SK-N-SH (cell line): ENCODE measurements around the gene NCAPD3. TPM values are rescaled to one million over a fixed set of nuclear protein-coding genes. Genes with fewer than 3 reads are reported as not detected.

Experiments used
- CTCF ChIA-PET: fragments of 300-600, 350-600 bp; formaldehyde crosslinking; extraction: SDS; loops from one replicate; lab custom pipeline; 2021; lab: Yijun Ruan, JAX
- POLR2A ChIA-PET: fragments of 350-600 bp; sonication (Branson Sonifier 250); formaldehyde crosslinking; extraction: SDS; loops from one replicate; lab custom pipeline; 2020; ENCODE audit warnings: antibody characterized with exemption, inconsistent platforms; lab: Yijun Ruan, JAX
- DNase-seq: peaks from one replicate; pipeline ENCODE4 v3.0.0; 2012
- H2AFZ ChIP-seq: fragments of 200-600 bp; sonication (generic); 2 replicates; pipeline ENCODE4 v1.8.1; 2016; ENCODE audit warnings: antibody characterized with exemption, mild to moderate bottlenecking, low read depth
- H3F3A ChIP-seq: fragments of 200-600 bp; sonication (generic); replicated peaks from 2 replicates; pipeline ENCODE3; 2016; ENCODE audit warnings: antibody characterized with exemption, mild to moderate bottlenecking; ENCODE audit not compliant: insufficient read depth
- H3K27ac ChIP-seq, 2 experiments: fragments of 200-500 bp in 1 of 2; fragments of 200-600 bp in 1 of 2; sonication (Bioruptor generic) in 1 of 2; sonication (generic), shearing (Covaris generic) in 1 of 2; 2 replicates each; pipeline versions ENCODE4 v1.5.1 to v1.6.1; 2014 to 2016; ENCODE audit warnings: low read depth in 2 of 2, inconsistent platforms in 1 of 2, low read length in 1 of 2, mild to moderate bottlenecking in 1 of 2, mixed read lengths in 1 of 2
- H3K27me3 ChIP-seq: fragments of 200-600 bp; sonication (generic), shearing (Covaris generic); 2 replicates; pipeline ENCODE4 v1.6.1; 2016; ENCODE audit warnings: mixed run types; ENCODE audit not compliant: insufficient read depth
- H3K36me3 ChIP-seq, 2 experiments: fragments of 200-500 bp in 1 of 2; fragments of 200-600 bp in 1 of 2; sonication (Bioruptor generic) in 1 of 2; sonication (generic) in 1 of 2; replicated peaks in 1 of 2; 2 replicates each; pipeline versions ENCODE3 to v1.5.1; 2014 to 2016; ENCODE audit warnings: low read length in 1 of 2, mild to moderate bottlenecking in 1 of 2; ENCODE audit not compliant: insufficient read depth in 2 of 2, control insufficient read depth in 1 of 2
- H3K4me1 ChIP-seq, 2 experiments: fragments of 200-500 bp in 1 of 2; fragments of 200-600 bp in 1 of 2; sonication (Bioruptor generic) in 1 of 2; sonication (generic), shearing (Covaris generic) in 1 of 2; 2 replicates each; pipeline versions ENCODE4 v1.5.1 to v1.6.1; 2014 to 2016; ENCODE audit warnings: low read depth in 1 of 2, low read length in 1 of 2, mixed run types in 1 of 2; ENCODE audit not compliant: insufficient read depth in 2 of 2, control insufficient read depth in 1 of 2
- H3K4me2 ChIP-seq: fragments of 200-600 bp; sonication (generic), shearing (Covaris generic); 2 replicates; pipeline ENCODE4 v1.6.1; 2017; ENCODE audit warnings: mixed run types
- H3K4me3 ChIP-seq, 2 experiments: fragments of 200-500 bp in 1 of 2; fragments of 200-600 bp in 1 of 2; sonication (Bioruptor generic) in 1 of 2; sonication (generic), shearing (Covaris generic) in 1 of 2; 2 replicates each; pipeline versions ENCODE4 v1.5.1 to v1.8.1; 2014 to 2016; ENCODE audit warnings: low read depth in 2 of 2, inconsistent platforms in 1 of 2, low read length in 1 of 2, mild to moderate bottlenecking in 1 of 2, mixed read lengths in 1 of 2, moderate library complexity in 1 of 2
- H3K79me2 ChIP-seq: fragments of 200-600 bp; sonication (generic); 2 replicates; pipeline ENCODE4 v1.8.1; 2017; ENCODE audit warnings: mild to moderate bottlenecking; ENCODE audit not compliant: insufficient read depth
- H3K9ac ChIP-seq: fragments of 200-600 bp; sonication (generic); 2 replicates; pipeline ENCODE4 v1.6.1; 2017; ENCODE audit warnings: mixed run types
- H3K9me2 ChIP-seq: fragments of 200-600 bp; sonication (generic); 2 replicates; pipeline ENCODE4 v1.6.1; 2017; ENCODE audit warnings: mixed run types
- H3K9me3 ChIP-seq: fragments of 200-600 bp; sonication (generic); 2 replicates; pipeline ENCODE4 v1.6.1; 2017; ENCODE audit warnings: mixed run types, mild to moderate bottlenecking, moderate library complexity
- H4K20me1 ChIP-seq: fragments of 200-600 bp; sonication (generic); 2 replicates; pipeline ENCODE4 v1.6.1; 2017; ENCODE audit warnings: mild to moderate bottlenecking, mixed run types; ENCODE audit not compliant: insufficient read depth
- EP300 ChIP-seq, 2 experiments: IDR thresholded peaks; 2 replicates each; pipeline versions ENCODE4 v1.4.0 to v1.6.1; 2012; ENCODE audit warnings: borderline replicate concordance in 1 of 2, low read depth in 1 of 2, low read length in 1 of 2
- GATA2 ChIP-seq: sonication (generic); formaldehyde crosslinking; IDR thresholded peaks from 2 replicates; pipeline ENCODE4 v1.5.0; 2020; ENCODE audit warnings: mild to moderate bottlenecking, missing genetic modification reagents
- JUND ChIP-seq: IDR thresholded peaks from 2 replicates; pipeline ENCODE4 v1.4.0; 2012
- NRF1 ChIP-seq: IDR thresholded peaks from 2 replicates; pipeline ENCODE4 v1.6.1; 2012; ENCODE audit warnings: low read depth, mild to moderate bottlenecking, low read length
- POLR2AphosphoS5 ChIP-seq: IDR thresholded peaks from 2 replicates; pipeline ENCODE4 v1.6.1; 2012; ENCODE audit warnings: low read depth, low read length
- RAD21 ChIP-seq: IDR thresholded peaks from 2 replicates; pipeline ENCODE4 v1.6.1; 2012; ENCODE audit warnings: mild to moderate bottlenecking, low read length
- RCOR1 ChIP-seq: fragments of 150-350 bp; IDR thresholded peaks from 2 replicates; pipeline ENCODE4 v1.6.1; 2017; ENCODE audit warnings: antibody characterized with exemption, low read length
- SMC3 ChIP-seq: IDR thresholded peaks from 2 replicates; pipeline ENCODE4 v1.6.1; 2012; ENCODE audit warnings: low read depth, low read length, improper control_type of control experiment
- TCF12 ChIP-seq: IDR thresholded peaks from 2 replicates; pipeline ENCODE4 v1.4.0; 2012
- TEAD4 ChIP-seq: IDR thresholded peaks from 2 replicates; pipeline ENCODE4 v1.4.0; 2012; ENCODE audit warnings: mild to moderate bottlenecking, borderline replicate concordance; ENCODE audit not compliant: insufficient read depth
- YY1 ChIP-seq: IDR thresholded peaks from 2 replicates; pipeline ENCODE4 v1.4.0; 2012; ENCODE audit warnings: low read depth, mild to moderate bottlenecking
- WGBS: methylation state at CpG from one replicate; pipeline ENCODE4 v1.1.6; 2017; ENCODE audit warnings: low lambda C conversion rate; 5-methylcytosine and 5-hydroxymethylcytosine counted together
- polyA plus RNA-seq, 3 experiments: library from polyadenylated mRNA; depleted of rRNA; stranded (reverse); fragments of >200 nt; gene quantifications; 2 replicates each; pipeline ENCODE4 v1.2.3, GENCODE V29; 2012
- TF ChIP-seq, protein P1 (sequence below): fragments of 150-350 bp; IDR thresholded peaks from 2 replicates; pipeline ENCODE4 v1.6.1; 2017; ENCODE audit warnings: antibody characterized with exemption, low read length, low read depth, borderline replicate concordance
- TF ChIP-seq, protein P2 (sequence below): IDR thresholded peaks from 2 replicates; pipeline ENCODE4 v1.4.0; 2012; ENCODE audit warnings: low read depth, borderline replicate concordance
- TF ChIP-seq, protein P3 (sequence below): fragments of 150-350 bp; IDR thresholded peaks from 2 replicates; pipeline ENCODE4 v1.6.1; 2016; ENCODE audit warnings: mild to moderate bottlenecking, low read depth, low read length
- TF ChIP-seq, protein P4 (sequence below): fragments of 200-600 bp; sonication (generic); IDR thresholded peaks from 2 replicates; pipeline ENCODE4 v1.6.1; 2017; ENCODE audit warnings: antibody characterized with exemption, mild to moderate bottlenecking, moderate library complexity
- TF ChIP-seq, protein P5 (sequence below): IDR thresholded peaks from 2 replicates; pipeline ENCODE4 v1.4.0; 2012; ENCODE audit warnings: low read depth
- TF ChIP-seq, protein P6 (sequence below): IDR thresholded peaks from 2 replicates; pipeline ENCODE4 v1.4.0; 2012; ENCODE audit warnings: low read depth, borderline replicate concordance

Gene NCAPD3
- polyA plus RNA-seq, 1 of the 3 experiments (the other 2 are of a cell fraction) = 19.5 TPM

DNA sequence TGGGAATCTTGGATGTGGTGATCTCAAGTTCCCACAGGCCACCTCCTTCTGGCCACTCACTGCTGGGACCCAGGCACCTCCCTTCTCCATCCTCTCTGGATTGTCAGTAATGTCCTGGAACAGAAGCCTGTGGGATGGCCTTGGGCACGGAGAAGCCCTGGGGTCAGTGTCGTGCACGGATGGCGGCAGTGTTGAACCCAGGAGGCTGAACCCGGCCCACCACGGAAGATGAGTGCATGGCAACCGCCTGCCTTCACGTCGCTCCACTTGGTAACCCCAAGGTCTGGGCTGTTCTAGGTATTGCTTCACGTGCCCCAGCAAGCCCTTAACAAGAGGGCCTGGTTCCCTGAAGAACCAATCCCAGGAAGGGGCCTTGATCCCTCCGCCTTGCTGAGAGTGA, 22.3 kb upstream of the NCAPD3 start (continued):
- TF ChIP-seq EP300 (IDR thresholded peaks at IDR 0.05; ENCODE audit: borderline replicate concordance in 1 of 2, low read depth in 1 of 2, low read length in 1 of 2) (no peak), YY1 (no peak)

DNA sequence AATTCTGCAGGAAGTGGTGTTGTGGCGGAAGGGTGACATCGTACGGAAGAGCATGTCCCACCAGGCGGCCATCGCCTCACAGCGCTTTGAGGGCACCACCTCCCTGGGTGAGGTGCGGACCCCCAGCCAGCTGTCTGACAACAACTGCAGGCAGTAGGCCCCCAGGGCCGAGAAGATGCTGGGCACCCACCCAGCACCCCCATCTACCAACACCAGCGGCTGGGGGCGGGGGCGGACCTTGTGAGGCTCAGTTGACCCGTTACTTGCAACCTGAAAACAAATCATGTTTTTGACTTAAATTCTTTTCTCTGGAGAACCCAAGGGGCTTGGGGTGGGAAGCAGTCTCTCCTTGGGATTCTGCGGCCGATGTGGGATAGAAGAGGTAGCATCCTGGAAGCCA, 21.7 kb upstream of the NCAPD3 start:
- Histone ChIP-seq H3K36me3 (peaks cover 37 to 93% of the 10 kb centered on the region in 2 experiments), H3F3A (no peaks in the 10 kb centered on the region), H2AFZ (no peak overlapping the region), H3K9me2 (no peaks in the 10 kb centered on the region), H3K4me1 (no peaks in the 10 kb centered on the region; a peak in 1 of 4 replicates), H3K9ac (no peak overlapping the region), H3K27me3 (no peaks in the 10 kb centered on the region), H3K4me2 (no peak overlapping the region), H3K4me3 (no peak overlapping the region), H3K9me3 (no peaks in the 10 kb centered on the region), H4K20me1 (no peaks in the 10 kb centered on the region), H3K27ac (no peak overlapping the region), H3K79me2 (no peaks in the 10 kb centered on the region)
- POLR2A ChIA-PET = no interaction called here
- TF ChIP-seq, protein P1, sequence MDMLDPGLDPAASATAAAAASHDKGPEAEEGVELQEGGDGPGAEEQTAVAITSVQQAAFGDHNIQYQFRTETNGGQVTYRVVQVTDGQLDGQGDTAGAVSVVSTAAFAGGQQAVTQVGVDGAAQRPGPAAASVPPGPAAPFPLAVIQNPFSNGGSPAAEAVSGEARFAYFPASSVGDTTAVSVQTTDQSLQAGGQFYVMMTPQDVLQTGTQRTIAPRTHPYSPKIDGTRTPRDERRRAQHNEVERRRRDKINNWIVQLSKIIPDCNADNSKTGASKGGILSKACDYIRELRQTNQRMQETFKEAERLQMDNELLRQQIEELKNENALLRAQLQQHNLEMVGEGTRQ = no peak
- TF ChIP-seq, protein P2, sequence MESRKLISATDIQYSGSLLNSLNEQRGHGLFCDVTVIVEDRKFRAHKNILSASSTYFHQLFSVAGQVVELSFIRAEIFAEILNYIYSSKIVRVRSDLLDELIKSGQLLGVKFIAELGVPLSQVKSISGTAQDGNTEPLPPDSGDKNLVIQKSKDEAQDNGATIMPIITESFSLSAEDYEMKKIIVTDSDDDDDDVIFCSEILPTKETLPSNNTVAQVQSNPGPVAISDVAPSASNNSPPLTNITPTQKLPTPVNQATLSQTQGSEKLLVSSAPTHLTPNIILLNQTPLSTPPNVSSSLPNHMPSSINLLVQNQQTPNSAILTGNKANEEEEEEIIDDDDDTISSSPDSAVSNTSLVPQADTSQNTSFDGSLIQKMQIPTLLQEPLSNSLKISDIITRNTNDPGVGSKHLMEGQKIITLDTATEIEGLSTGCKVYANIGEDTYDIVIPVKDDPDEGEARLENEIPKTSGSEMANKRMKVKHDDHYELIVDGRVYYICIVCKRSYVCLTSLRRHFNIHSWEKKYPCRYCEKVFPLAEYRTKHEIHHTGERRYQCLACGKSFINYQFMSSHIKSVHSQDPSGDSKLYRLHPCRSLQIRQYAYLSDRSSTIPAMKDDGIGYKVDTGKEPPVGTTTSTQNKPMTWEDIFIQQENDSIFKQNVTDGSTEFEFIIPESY = no peak
- no peak for TF ChIP-seq NRF1
- WGBS = 97% methylated on average over 9 of the region's 14 CpGs
- CTCF ChIA-PET = interaction anchor here (0.7 to 3.2 kb wide), 8 partner anchors 9 to 290 kb away, joined by 3 to 14 read pairs (median 4); partner anchors contain the start of genes ACAD8, NCAPD3, THYN1 and VPS26B
- DNase-seq = no peak

DNA sequence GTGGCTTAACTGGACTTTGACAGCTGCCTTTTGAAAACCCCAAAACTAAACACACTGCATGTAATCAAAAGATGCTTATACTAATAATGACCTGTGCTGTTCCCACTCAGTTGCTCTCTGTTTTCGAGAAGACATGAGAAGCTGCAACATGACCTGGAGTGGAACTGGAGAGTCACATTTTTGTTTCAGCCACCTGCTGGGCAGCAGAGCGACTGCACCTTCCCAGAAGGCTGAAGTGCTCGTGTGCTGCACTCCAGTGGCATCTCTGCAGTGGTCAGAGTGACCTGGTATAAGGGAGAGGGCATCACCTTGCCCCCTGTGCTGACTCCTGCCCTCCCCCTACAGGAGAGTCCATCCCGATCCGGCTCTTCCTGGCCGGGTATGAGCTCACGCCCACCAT, 20.8 kb upstream of the NCAPD3 start:
- POLR2A ChIA-PET = no interaction called here
- DNase-seq = peak; percentile 59

More for the DNA sequence above, 20.8 kb upstream of the NCAPD3 start:
- no peak for TF ChIP-seq GATA2 (CRISPR knock-in tag)
- no peak for TF ChIP-seq EP300 (IDR thresholded peaks at IDR 0.05; ENCODE audit: borderline replicate concordance in 1 of 2, low read depth in 1 of 2, low read length in 1 of 2)
- no peak for TF ChIP-seq RCOR1
- TF ChIP-seq, protein P3, sequence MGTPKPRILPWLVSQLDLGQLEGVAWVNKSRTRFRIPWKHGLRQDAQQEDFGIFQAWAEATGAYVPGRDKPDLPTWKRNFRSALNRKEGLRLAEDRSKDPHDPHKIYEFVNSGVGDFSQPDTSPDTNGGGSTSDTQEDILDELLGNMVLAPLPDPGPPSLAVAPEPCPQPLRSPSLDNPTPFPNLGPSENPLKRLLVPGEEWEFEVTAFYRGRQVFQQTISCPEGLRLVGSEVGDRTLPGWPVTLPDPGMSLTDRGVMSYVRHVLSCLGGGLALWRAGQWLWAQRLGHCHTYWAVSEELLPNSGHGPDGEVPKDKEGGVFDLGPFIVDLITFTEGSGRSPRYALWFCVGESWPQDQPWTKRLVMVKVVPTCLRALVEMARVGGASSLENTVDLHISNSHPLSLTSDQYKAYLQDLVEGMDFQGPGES = no peak
- no peak for TF ChIP-seq POLR2AphosphoS5
- TF ChIP-seq, protein P4, sequence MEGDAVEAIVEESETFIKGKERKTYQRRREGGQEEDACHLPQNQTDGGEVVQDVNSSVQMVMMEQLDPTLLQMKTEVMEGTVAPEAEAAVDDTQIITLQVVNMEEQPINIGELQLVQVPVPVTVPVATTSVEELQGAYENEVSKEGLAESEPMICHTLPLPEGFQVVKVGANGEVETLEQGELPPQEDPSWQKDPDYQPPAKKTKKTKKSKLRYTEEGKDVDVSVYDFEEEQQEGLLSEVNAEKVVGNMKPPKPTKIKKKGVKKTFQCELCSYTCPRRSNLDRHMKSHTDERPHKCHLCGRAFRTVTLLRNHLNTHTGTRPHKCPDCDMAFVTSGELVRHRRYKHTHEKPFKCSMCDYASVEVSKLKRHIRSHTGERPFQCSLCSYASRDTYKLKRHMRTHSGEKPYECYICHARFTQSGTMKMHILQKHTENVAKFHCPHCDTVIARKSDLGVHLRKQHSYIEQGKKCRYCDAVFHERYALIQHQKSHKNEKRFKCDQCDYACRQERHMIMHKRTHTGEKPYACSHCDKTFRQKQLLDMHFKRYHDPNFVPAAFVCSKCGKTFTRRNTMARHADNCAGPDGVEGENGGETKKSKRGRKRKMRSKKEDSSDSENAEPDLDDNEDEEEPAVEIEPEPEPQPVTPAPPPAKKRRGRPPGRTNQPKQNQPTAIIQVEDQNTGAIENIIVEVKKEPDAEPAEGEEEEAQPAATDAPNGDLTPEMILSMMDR = peak; percentile 58
- peak; percentile 67 for TF ChIP-seq RAD21
- TF ChIP-seq SMC3 = peak; percentile 57
- TF ChIP-seq TEAD4 = no peak
- no peak for TF ChIP-seq TCF12
- TF ChIP-seq JUND = no peak
- TF ChIP-seq, protein P5, sequence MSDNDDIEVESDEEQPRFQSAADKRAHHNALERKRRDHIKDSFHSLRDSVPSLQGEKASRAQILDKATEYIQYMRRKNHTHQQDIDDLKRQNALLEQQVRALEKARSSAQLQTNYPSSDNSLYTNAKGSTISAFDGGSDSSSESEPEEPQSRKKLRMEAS = no peak
- TF ChIP-seq, protein P6, sequence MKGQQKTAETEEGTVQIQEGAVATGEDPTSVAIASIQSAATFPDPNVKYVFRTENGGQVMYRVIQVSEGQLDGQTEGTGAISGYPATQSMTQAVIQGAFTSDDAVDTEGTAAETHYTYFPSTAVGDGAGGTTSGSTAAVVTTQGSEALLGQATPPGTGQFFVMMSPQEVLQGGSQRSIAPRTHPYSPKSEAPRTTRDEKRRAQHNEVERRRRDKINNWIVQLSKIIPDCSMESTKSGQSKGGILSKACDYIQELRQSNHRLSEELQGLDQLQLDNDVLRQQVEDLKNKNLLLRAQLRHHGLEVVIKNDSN = no peak
- Histone ChIP-seq H3K4me2 (no peak overlapping the region), H3K27ac (no peak overlapping the region), H3K9me3 (no peaks in the 10 kb centered on the region), H2AFZ (no peak overlapping the region), H3K79me2 (no peaks in the 10 kb centered on the region), H4K20me1 (no peaks in the 10 kb centered on the region), H3K27me3 (no peaks in the 10 kb centered on the region), H3K9me2 (no peaks in the 10 kb centered on the region), H3K4me3 (no peak overlapping the region), H3K4me1 (no peaks in the 10 kb centered on the region; a peak in 1 of 4 replicates), H3F3A (no peaks in the 10 kb centered on the region), H3K9ac (no peak overlapping the region), H3K36me3 (peaks cover 40 to 93% of the 10 kb centered on the region in 2 experiments)
- CTCF ChIA-PET = interaction anchor here (0.5 to 3.2 kb wide), 14 partner anchors 10 to 194 kb away, joined by 3 to 14 read pairs (median 4); partner anchors contain the start of genes ACAD8, NCAPD3, THYN1 and VPS26B
- 67% methylated on average over 4 of the region's 7 CpGs for WGBS
